ENCODE results near the gene FOXP3.

The FOXP3 gene

GRCh38 chrX:49214416-49214815 lies 50.1 kb downstream of the FOXP3 start:
- DNase-seq (ENCODE audit: low read depth) = no peak

DNA sequence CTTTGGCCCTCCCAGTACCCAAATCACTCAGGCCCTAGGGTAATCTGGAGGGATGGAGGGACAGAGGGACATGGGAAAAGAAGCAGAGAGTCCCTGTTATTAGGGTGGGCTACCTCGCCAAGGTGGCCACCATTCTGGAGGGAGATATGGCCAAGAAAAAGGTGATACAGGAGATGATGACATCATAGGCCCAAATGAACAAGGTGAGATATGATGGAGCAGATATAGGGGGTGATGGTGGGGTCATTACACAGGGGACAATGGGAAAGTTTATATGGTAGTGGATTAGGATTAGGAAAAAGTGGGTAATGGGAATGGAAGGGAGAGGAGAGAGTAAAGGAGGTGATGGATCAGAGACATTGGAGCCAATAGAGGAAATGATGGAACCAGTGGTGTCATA lies 51.6 kb downstream of the FOXP3 start:
- DNase-seq (ENCODE audit: low read depth) = no peak

DNA sequence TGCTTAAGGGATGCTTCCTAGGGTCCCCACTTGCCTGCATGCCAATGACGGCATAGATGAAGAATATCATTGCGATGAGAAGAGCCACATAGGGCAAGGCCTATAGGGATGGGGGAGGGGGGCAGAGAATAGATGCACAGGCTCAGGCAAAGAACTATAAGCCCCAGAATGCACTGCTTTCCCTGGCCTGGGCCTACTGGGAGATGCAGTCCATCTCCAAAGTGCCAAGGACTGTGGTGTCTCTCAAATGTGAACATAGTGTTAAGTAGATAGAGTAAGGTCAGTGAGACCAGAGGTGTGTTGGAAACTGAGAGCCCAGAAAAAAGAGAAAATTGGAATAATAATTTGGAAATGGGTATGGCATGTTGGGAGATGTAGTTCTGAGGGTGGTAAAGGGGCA lies 52.3 kb downstream of the FOXP3 start:
- no peak for DNase-seq (ENCODE audit: low read depth)

DNA sequence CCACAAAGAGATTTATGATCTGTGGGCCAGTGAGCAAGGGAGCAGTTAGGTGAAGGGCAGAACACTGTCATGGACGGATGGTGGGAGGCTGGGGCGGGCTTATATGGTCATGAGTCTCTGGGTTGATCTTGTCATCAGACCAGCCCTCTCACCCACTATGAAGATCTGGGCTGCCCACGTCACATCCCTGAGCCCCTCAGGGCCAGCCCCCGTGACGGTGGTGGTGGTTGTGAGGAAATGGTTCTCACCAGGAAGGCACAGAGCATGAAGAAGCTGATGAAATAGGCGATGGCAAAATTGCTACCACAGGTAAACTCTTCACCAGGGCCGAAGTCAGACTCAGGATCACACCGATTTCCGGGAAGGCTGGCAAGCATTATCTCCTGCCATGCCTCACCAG lies 53.4 kb downstream of the FOXP3 start:
- DNase-seq (ENCODE audit: low read depth) = no peak

GRCh38 chrX:49210406-49210805 lies 54.1 kb downstream of the FOXP3 start:
- no peak for DNase-seq (ENCODE audit: low read depth)

DNA sequence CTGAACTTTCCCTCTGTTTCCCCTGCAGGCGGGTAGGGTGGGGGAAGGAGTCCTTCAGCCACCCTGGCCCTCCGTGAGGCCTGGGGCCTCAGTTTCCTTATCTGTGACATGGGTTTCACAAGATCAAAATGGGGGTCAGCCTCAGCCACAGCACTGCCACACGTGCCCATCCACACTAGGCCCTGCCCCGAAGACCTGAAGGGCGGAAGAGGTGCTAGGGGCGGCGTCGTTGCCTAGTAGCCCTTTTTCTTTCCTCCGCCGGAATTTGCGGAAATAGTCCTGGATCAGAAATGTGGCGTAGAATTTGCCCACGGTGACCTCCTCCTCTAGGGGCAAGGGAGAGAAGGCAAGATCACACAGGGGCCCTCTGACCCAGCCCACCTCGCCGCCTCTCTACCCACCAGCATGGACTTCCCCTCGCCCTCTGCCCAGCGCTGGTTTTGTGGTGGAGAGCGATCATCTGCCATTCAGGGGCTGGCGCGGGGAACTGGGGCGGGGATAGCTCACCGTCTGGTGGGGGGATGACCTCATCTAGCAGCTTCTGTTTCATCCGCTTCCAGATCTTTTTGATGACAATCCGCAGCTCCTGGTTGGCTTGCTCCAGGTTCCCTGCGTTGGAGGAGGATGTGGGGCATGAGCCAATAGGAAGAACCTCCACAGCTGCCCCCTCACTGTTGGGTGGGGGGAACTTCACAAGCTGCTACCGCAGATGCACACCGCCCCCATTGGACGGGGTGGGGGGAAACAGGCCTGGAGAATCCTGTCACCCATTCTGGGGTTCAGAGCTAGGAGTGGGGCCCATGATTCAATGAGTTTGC lies 54.9 kb downstream of the FOXP3 start:
- no peak for DNase-seq (ENCODE audit: low read depth)

GRCh38 chrX:49208399-49208798 lies 56.1 kb downstream of the FOXP3 start:
- no peak for DNase-seq (ENCODE audit: low read depth)

GRCh38 chrX:49206543-49206942 lies 58.0 kb downstream of the FOXP3 start:
- DNase-seq (ENCODE audit: low read depth) = no peak

- no peak for DNase-seq (ENCODE audit: low read depth)
Measured at GRCh38 chrX:49205443-49205842, 59.1 kb downstream of the FOXP3 start.

- DNase-seq (ENCODE audit: low read depth) = no peak
Measured at GRCh38 chrX:49204709-49205108, 59.8 kb downstream of the FOXP3 start.

- no peak for DNase-seq (ENCODE audit: low read depth)
Measured at GRCh38 chrX:49204017-49204416, 60.5 kb downstream of the FOXP3 start.

DNA sequence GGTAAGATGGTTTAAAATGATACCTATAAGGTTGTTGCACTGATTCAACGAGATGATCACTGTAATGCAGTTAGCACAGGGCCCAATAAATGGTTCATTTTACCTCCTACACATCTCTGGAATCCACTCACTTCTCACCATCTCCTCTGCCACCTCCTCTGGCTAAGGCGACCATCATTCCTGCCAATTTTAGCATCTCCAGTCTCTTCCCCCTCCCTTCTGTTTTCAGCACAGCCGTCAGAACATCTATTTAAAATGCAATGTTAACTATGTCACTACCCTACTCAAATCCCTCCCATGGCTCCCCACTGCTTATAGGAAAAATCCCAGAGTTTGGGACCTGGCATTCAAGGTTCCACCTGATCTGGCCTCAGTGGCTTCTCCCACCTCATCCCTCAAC lies 61.0 kb downstream of the FOXP3 start:
- no peak for DNase-seq (ENCODE audit: low read depth)

DNA sequence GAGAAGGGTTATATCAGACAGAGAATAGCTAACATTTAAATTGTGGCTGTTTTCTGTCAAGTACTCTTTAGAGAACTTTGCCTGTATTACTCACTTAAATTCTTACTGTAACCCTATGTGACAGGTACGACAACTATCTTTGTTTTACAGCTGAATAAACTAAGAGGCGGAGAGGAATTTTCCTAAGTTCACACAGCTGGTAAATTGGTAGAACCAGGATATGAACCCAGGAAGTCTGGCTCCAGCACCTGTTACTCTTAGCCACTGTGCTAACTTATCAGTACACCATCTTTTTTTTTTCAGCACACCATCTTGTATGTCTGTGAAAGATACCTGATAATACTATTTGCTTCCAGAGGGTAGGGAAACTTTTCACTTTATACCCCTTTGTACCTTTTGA lies 62.5 kb downstream of the FOXP3 start:
- no peak for DNase-seq (ENCODE audit: low read depth)
